ENCODE measurements around the gene RUFY3. TPM values are rescaled to one million over a fixed set of nuclear protein-coding genes. Genes with fewer than 3 reads are reported as not detected.

Gene RUFY3
- total and polyA plus RNA-seq, 2 of the 13 experiments (the other 11 are each of a cell fraction or from before 2014, with no cell fraction given): 17.9 to 25.3 TPM

- TF ChIP-seq, protein P1, sequence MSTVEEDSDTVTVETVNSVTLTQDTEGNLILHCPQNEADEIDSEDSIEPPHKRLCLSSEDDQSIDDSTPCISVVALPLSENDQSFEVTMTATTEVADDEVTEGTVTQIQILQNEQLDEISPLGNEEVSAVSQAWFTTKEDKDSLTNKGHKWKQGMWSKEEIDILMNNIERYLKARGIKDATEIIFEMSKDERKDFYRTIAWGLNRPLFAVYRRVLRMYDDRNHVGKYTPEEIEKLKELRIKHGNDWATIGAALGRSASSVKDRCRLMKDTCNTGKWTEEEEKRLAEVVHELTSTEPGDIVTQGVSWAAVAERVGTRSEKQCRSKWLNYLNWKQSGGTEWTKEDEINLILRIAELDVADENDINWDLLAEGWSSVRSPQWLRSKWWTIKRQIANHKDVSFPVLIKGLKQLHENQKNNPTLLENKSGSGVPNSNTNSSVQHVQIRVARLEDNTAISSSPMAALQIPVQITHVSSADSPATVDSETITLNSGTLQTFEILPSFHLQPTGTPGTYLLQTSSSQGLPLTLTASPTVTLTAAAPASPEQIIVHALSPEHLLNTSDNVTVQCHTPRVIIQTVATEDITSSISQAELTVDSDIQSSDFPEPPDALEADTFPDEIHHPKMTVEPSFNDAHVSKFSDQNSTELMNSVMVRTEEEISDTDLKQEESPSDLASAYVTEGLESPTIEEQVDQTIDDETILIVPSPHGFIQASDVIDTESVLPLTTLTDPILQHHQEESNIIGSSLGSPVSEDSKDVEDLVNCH (CRISPR knock-in tag; IDR thresholded peaks at IDR 0.05): no peak
- TF ChIP-seq FOXO4 (CRISPR knock-in tag; conservative IDR thresholded peaks at IDR 0.05) (no peak), HNF4A (CRISPR knock-in tag; IDR thresholded peaks at IDR 0.05) (no peak)
- TF ChIP-seq, protein P2, sequence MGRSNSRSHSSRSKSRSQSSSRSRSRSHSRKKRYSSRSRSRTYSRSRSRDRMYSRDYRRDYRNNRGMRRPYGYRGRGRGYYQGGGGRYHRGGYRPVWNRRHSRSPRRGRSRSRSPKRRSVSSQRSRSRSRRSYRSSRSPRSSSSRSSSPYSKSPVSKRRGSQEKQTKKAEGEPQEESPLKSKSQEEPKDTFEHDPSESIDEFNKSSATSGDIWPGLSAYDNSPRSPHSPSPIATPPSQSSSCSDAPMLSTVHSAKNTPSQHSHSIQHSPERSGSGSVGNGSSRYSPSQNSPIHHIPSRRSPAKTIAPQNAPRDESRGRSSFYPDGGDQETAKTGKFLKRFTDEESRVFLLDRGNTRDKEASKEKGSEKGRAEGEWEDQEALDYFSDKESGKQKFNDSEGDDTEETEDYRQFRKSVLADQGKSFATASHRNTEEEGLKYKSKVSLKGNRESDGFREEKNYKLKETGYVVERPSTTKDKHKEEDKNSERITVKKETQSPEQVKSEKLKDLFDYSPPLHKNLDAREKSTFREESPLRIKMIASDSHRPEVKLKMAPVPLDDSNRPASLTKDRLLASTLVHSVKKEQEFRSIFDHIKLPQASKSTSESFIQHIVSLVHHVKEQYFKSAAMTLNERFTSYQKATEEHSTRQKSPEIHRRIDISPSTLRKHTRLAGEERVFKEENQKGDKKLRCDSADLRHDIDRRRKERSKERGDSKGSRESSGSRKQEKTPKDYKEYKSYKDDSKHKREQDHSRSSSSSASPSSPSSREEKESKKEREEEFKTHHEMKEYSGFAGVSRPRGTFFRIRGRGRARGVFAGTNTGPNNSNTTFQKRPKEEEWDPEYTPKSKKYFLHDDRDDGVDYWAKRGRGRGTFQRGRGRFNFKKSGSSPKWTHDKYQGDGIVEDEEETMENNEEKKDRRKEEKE (IDR thresholded peaks at IDR 0.05): no peak
- TF ChIP-seq, protein P3, sequence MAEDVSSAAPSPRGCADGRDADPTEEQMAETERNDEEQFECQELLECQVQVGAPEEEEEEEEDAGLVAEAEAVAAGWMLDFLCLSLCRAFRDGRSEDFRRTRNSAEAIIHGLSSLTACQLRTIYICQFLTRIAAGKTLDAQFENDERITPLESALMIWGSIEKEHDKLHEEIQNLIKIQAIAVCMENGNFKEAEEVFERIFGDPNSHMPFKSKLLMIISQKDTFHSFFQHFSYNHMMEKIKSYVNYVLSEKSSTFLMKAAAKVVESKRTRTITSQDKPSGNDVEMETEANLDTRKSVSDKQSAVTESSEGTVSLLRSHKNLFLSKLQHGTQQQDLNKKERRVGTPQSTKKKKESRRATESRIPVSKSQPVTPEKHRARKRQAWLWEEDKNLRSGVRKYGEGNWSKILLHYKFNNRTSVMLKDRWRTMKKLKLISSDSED (CRISPR knock-in tag; IDR thresholded peaks at IDR 0.05): no peak
Measured at GRCh38 chr4:70700712-70701111, 21.1 kb upstream of the RUFY3 start (continued).
